Parathyroid adenoma (tissue), 2 donors: ENCODE results near the gene KIAA0753.

ENCODE experiments used
- H2AFZ ChIP-seq: fragments of 300-600 bp; sonication (generic); one replicate; pipeline ENCODE4 v1.7.0; 2017; ENCODE audit warnings: antibody characterized with exemption, mild to moderate bottlenecking
- H3K27ac ChIP-seq: fragments of 300-600 bp; sonication (generic); one replicate; pipeline ENCODE4 v1.7.0; 2017
- H3K27me3 ChIP-seq: fragments of 300-600 bp; sonication (generic); one replicate; pipeline ENCODE4 v1.7.0; 2017; ENCODE audit warnings: low read length; ENCODE audit not compliant: control insufficient read depth, insufficient read depth
- H3K36me3 ChIP-seq: fragments of 300-600 bp; sonication (generic); one replicate; pipeline ENCODE4 v1.7.0; 2017; ENCODE audit warnings: low read length; ENCODE audit not compliant: control insufficient read depth, insufficient read depth
- H3K4me1 ChIP-seq: fragments of 300-600 bp; sonication (generic); one replicate; pipeline ENCODE4 v1.7.0; 2017; ENCODE audit warnings: control low read depth
- H3K4me2 ChIP-seq: fragments of 300-600 bp; sonication (generic); one replicate; pipeline ENCODE4 v1.7.0; 2017; ENCODE audit warnings: low read length
- H3K4me3 ChIP-seq: fragments of 300-600 bp; sonication (generic); one replicate; pipeline ENCODE4 v1.7.0; 2017; ENCODE audit warnings: low read depth, low read length
- H3K79me2 ChIP-seq: fragments of 300-600 bp; sonication (generic); one replicate; pipeline ENCODE4 v1.7.0; 2017; ENCODE audit warnings: control low read depth
- H3K9ac ChIP-seq: fragments of 300-600 bp; sonication (generic); one replicate; pipeline ENCODE4 v1.7.0; 2017; ENCODE audit warnings: mild to moderate bottlenecking
- H3K9me3 ChIP-seq: fragments of 300-600 bp; sonication (generic); one replicate; pipeline ENCODE4 v1.7.0; 2017; ENCODE audit warnings: low read length; ENCODE audit not compliant: control insufficient read depth
- CTCF ChIP-seq: fragments of 300-600 bp; sonication (generic); IDR thresholded peaks from one replicate; pipeline ENCODE4 v1.7.0; 2017; ENCODE audit warnings: antibody characterized with exemption, mild to moderate bottlenecking
- donor health status: primary hyperparathyroidism.

Gene KIAA0753

GRCh38 chr17:6605142-6605541, 35.4 kb downstream of the KIAA0753 start:
- no peak overlapping the region for H3K27ac ChIP-seq
- H3K36me3 ChIP-seq, result no peaks in the 10 kb centered on the region
- H3K27me3 ChIP-seq, result no peaks in the 10 kb centered on the region
- no peak for TF ChIP-seq CTCF
- no peak overlapping the region for H3K4me2 ChIP-seq
- no peaks in the 10 kb centered on the region for H3K9me3 ChIP-seq
- H3K9ac ChIP-seq, result no peak overlapping the region
- H2AFZ ChIP-seq, result no peak overlapping the region
- H3K4me1 ChIP-seq, result no peaks in the 10 kb centered on the region
- H3K79me2 ChIP-seq, result no peaks in the 10 kb centered on the region
- H3K4me3 ChIP-seq, result no peak overlapping the region

GRCh38 chr17:6603744-6604325, 36.7 kb downstream of the KIAA0753 start:
- H2AFZ ChIP-seq, result no peak overlapping the region

GRCh38 chr17:6602141-6602540, 38.4 kb downstream of the KIAA0753 start:
- no peaks in the 10 kb centered on the region for H3K4me1 ChIP-seq
- H3K79me2 ChIP-seq, result no peaks in the 10 kb centered on the region
- H3K36me3 ChIP-seq, result no peaks in the 10 kb centered on the region

More at GRCh38 chr17:6603744-6604325, 36.7 kb downstream of the KIAA0753 start:
- Histone ChIP-seq H3K4me3 (no peak overlapping the region), H3K27me3 (no peaks in the 10 kb centered on the region), H3K79me2 (no peaks in the 10 kb centered on the region), H3K4me1 (no peaks in the 10 kb centered on the region), H3K27ac (no peak overlapping the region), H3K9me3 (no peaks in the 10 kb centered on the region), H3K36me3 (no peaks in the 10 kb centered on the region), H3K4me2 (no peak overlapping the region), H3K9ac (no peak overlapping the region)
- TF ChIP-seq CTCF, result no peak

GRCh38 chr17:6599364-6599763, 41.1 kb downstream of the KIAA0753 start:
- Histone ChIP-seq H3K4me3 (no peak overlapping the region), H3K27ac (no peak overlapping the region)

More at GRCh38 chr17:6602141-6602540, 38.4 kb downstream of the KIAA0753 start:
- TF ChIP-seq CTCF, result no peak
- Histone ChIP-seq H3K9me3 (no peaks in the 10 kb centered on the region), H3K9ac (no peak overlapping the region), H3K4me3 (no peak overlapping the region), H2AFZ (no peak overlapping the region), H3K27me3 (no peaks in the 10 kb centered on the region), H3K4me2 (no peak overlapping the region), H3K27ac (no peak overlapping the region)

More at GRCh38 chr17:6599364-6599763, 41.1 kb downstream of the KIAA0753 start:
- no peak overlapping the region for H2AFZ ChIP-seq
- no peaks in the 10 kb centered on the region for H3K79me2 ChIP-seq
- H3K27me3 ChIP-seq, result no peaks in the 10 kb centered on the region
- H3K4me1 ChIP-seq, result no peaks in the 10 kb centered on the region
- H3K9me3 ChIP-seq, result no peaks in the 10 kb centered on the region
- H3K9ac ChIP-seq, result no peak overlapping the region
- TF ChIP-seq CTCF, result no peak
- no peaks in the 10 kb centered on the region for H3K36me3 ChIP-seq
- no peak overlapping the region for H3K4me2 ChIP-seq
